Mesothelial cell of epicardium (in vitro differentiated cells): Measurements from ENCODE around the gene AQP6. TPM values are rescaled to one million over a fixed set of nuclear protein-coding genes. Genes with fewer than 3 reads are reported as not detected.

Experiments used
- DNase-seq, 2 experiments: peaks; one replicate each; pipeline ENCODE4 v3.0.0; 2021; ENCODE audit warnings: low spot score in 2 of 2; ENCODE audit not compliant: unreplicated experiment in 2 of 2
- H3K27ac Mint-ChIP-seq: 2 replicates; pipeline ENCODE4 v1.8.0; 2021; ENCODE audit warnings: mixed read lengths
- H3K27me3 Mint-ChIP-seq: 2 replicates; pipeline ENCODE4 v1.8.0; 2021; ENCODE audit warnings: low read depth, mixed read lengths
- H3K36me3 Mint-ChIP-seq: 2 replicates; pipeline ENCODE4 v1.8.0; 2021; ENCODE audit warnings: mixed read lengths
- H3K4me1 Mint-ChIP-seq: 2 replicates; pipeline ENCODE4 v1.8.0; 2021; ENCODE audit warnings: mixed read lengths
- H3K4me3 Mint-ChIP-seq: 2 replicates; pipeline ENCODE4 v1.8.0; 2021; ENCODE audit warnings: mild to moderate bottlenecking, moderate library complexity, mixed read lengths
- H3K9me3 Mint-ChIP-seq: 2 replicates; pipeline ENCODE4 v1.8.0; 2021; ENCODE audit warnings: mixed read lengths
- total RNA-seq: library from RNA; stranded (reverse); gene quantifications from 3 replicates; pipeline ENCODE4 v1.2.1, GENCODE V29; 2021
- TF ChIP-seq, protein P1 (sequence below): fragments of 200-600 bp; sonication (generic); IDR thresholded peaks from one replicate; pipeline ENCODE4 v1.5.0; 2021; ENCODE audit warnings: antibody characterized with exemption; ENCODE audit not compliant: unreplicated experiment

Gene AQP6
- total RNA-seq, 1 donor from 2014 or later, result 0.16 TPM

DNA sequence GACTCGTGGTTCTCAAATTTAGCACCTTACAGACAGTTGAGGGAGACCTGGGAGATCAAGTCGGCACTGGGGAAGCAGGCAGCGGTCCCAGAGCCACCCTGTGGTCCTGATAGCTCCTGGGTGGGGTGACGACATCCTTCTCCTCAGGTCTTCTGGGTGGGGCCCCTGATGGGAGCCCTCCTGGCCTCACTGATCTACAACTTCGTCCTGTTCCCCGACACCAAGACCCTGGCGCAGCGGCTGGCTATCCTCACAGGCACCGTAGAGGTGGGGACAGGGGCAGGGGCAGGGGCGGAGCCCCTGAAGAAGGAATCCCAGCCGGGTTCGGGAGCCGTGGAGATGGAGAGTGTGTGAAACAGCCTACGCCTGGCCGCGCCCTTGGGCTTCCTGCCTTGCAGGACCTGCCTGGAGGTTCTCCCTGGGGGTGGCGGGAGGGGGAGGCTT, 2.6 kb downstream of the AQP6 start:
- Mint-ChIP-seq H3K27me3 (peaks cover 10% of the 10 kb centered on the region), H3K36me3 (no peaks in the 10 kb centered on the region), H3K9me3 (no peaks in the 10 kb centered on the region), H3K4me3 (no peak overlapping the region), H3K27ac (no peak overlapping the region), H3K4me1 (peaks cover 24% of the 10 kb centered on the region)
- TF ChIP-seq, protein P1, sequence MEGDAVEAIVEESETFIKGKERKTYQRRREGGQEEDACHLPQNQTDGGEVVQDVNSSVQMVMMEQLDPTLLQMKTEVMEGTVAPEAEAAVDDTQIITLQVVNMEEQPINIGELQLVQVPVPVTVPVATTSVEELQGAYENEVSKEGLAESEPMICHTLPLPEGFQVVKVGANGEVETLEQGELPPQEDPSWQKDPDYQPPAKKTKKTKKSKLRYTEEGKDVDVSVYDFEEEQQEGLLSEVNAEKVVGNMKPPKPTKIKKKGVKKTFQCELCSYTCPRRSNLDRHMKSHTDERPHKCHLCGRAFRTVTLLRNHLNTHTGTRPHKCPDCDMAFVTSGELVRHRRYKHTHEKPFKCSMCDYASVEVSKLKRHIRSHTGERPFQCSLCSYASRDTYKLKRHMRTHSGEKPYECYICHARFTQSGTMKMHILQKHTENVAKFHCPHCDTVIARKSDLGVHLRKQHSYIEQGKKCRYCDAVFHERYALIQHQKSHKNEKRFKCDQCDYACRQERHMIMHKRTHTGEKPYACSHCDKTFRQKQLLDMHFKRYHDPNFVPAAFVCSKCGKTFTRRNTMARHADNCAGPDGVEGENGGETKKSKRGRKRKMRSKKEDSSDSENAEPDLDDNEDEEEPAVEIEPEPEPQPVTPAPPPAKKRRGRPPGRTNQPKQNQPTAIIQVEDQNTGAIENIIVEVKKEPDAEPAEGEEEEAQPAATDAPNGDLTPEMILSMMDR, result no peak
- DNase-seq, result no peak

DNA sequence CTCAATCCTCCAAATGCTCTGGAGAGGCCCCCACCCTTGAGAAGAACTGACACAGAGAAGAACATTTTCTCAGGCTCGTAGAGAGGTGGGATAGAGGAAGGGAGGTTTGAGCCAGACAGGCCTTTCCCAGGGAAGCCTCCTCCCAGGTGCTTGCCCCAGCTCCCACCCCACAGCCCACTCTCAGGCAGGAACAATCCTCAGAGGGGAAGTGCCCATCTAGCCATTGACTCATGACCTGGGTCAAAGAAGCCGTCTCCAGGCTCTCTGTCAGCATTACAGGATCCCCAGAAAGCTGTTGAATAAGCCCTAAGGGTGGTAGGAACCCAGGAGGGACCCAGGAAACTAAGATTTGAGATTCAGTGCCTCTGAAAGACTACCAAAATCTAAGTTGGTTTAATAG, 3.8 kb downstream of the AQP6 start:
- Mint-ChIP-seq H3K9me3 (no peaks in the 10 kb centered on the region), H3K4me3 (no peak overlapping the region), H3K27ac (no peak overlapping the region), H3K4me1 (peaks cover 32% of the 10 kb centered on the region), H3K27me3 (peaks cover 10% of the 10 kb centered on the region), H3K36me3 (no peaks in the 10 kb centered on the region)
- no peak for DNase-seq
- TF ChIP-seq, protein P1, result no peak

- peaks cover 41% of the 10 kb centered on the region for H3K4me1 Mint-ChIP-seq
- no peaks in the 10 kb centered on the region for H3K36me3 Mint-ChIP-seq
- TF ChIP-seq, protein P1, result no peak
- H3K27ac Mint-ChIP-seq, result no peak overlapping the region
- H3K4me3 Mint-ChIP-seq, result no peak overlapping the region
- no peaks in the 10 kb centered on the region for H3K9me3 Mint-ChIP-seq
- peaks cover 7% of the 10 kb centered on the region for H3K27me3 Mint-ChIP-seq
- DNase-seq, result no peak
These were observed 5.4 kb downstream of the AQP6 start for GRCh38 chr12:49978125-49978524.

DNA sequence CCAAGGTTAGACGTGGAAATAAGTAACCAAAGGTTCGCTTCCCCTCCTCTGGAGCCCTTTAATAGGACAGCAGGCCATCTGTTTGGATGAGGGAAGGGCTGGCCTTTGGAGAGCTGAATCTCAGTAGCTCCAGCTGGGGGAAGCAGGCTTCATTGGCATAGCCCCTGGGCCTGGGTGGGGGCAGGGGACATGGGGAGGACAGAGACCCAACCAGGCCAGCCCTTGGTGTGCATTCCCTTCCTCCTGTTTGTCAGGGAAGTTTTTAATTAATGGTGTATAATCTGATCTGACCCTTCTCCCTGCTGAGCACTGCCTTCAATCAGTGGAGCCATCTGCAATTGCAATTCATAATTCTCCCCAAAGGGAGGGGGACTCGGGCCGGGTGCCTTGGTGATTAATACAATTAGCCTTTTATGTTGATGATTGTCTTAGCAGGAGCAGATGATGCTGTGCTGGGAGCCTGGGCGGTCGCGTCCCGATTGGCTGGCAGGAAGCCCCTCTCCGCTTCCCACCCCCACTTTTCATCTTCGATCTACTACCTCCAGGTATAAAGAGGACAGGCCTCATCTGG, 6.4 kb downstream of the AQP6 start:
- no peak for DNase-seq
- Mint-ChIP-seq H3K9me3 (no peaks in the 10 kb centered on the region), H3K27me3 (peaks cover 4% of the 10 kb centered on the region), H3K4me1 (peaks cover 48% of the 10 kb centered on the region), H3K36me3 (no peaks in the 10 kb centered on the region), H3K27ac (no peak overlapping the region), H3K4me3 (no peak overlapping the region)
- TF ChIP-seq, protein P1, result no peak

GRCh38 chr12:49979791-49980190, 7.0 kb downstream of the AQP6 start:
- no peak overlapping the region for H3K4me3 Mint-ChIP-seq
- no peak overlapping the region for H3K27ac Mint-ChIP-seq
- DNase-seq, result no peak
- TF ChIP-seq, protein P1, result no peak
- peaks cover 4% of the 10 kb centered on the region for H3K27me3 Mint-ChIP-seq
- H3K4me1 Mint-ChIP-seq, result peaks cover 48% of the 10 kb centered on the region
- no peaks in the 10 kb centered on the region for H3K9me3 Mint-ChIP-seq
- no peaks in the 10 kb centered on the region for H3K36me3 Mint-ChIP-seq
